ENCODE results near the gene ANTXR1.

Gene ANTXR1

GRCh38 chr2:69188182-69188900, 175.4 kb downstream of the ANTXR1 start:
- DNase-seq = peak; percentile 37

- peak; percentile 21 for DNase-seq
These were observed 177.9 kb downstream of the ANTXR1 start for GRCh38 chr2:69190743-69191404.

- peak; percentile 53 for DNase-seq
These were observed 178.7 kb downstream of the ANTXR1 start for GRCh38 chr2:69191634-69192033.

GRCh38 chr2:69192176-69192945, 179.4 kb downstream of the ANTXR1 start:
- no peak for DNase-seq

GRCh38 chr2:69195706-69196105, 182.7 kb downstream of the ANTXR1 start:
- no peak for DNase-seq

GRCh38 chr2:69196327-69197117, 183.5 kb downstream of the ANTXR1 start:
- DNase-seq = no peak

- no peak for DNase-seq
These were observed 187.1 kb downstream of the ANTXR1 start for GRCh38 chr2:69200107-69200520.

GRCh38 chr2:69201259-69201658, 188.3 kb downstream of the ANTXR1 start:
- no peak for DNase-seq

GRCh38 chr2:69202327-69202726, 189.3 kb downstream of the ANTXR1 start:
- DNase-seq = no peak

GRCh38 chr2:69203166-69203985, 190.4 kb downstream of the ANTXR1 start:
- peak; percentile 10 for DNase-seq

GRCh38 chr2:69204654-69205053, 191.7 kb downstream of the ANTXR1 start:
- DNase-seq = no peak

GRCh38 chr2:69205076-69205475, 192.1 kb downstream of the ANTXR1 start:
- no peak for DNase-seq

- no peak for DNase-seq
These were observed 192.5 kb downstream of the ANTXR1 start for GRCh38 chr2:69205491-69205890.

GRCh38 chr2:69208023-69208595, 195.1 kb downstream of the ANTXR1 start:
- DNase-seq = no peak

GRCh38 chr2:69209482-69209881, 196.5 kb downstream of the ANTXR1 start:
- DNase-seq = no peak

GRCh38 chr2:69210385-69210784, 197.4 kb downstream of the ANTXR1 start:
- no peak for DNase-seq

GRCh38 chr2:69211048-69211447, 198.1 kb downstream of the ANTXR1 start:
- no peak for DNase-seq

- no peak for DNase-seq
These were observed 198.7 kb downstream of the ANTXR1 start for GRCh38 chr2:69211686-69212085.

GRCh38 chr2:69212238-69213028, 199.5 kb downstream of the ANTXR1 start:
- peak; percentile 50 for DNase-seq

GRCh38 chr2:69213201-69213600, 200.2 kb downstream of the ANTXR1 start:
- DNase-seq = peak; percentile 2

GRCh38 chr2:69213782-69214181, 200.8 kb downstream of the ANTXR1 start:
- no peak for DNase-seq
